Cardiac muscle cell (in vitro differentiated cells and primary cell): ENCODE results near the gene DUSP7. TPM values are rescaled to one million over a fixed set of nuclear protein-coding genes. Genes with fewer than 3 reads are reported as not detected.

Experiments
- DNase-seq, 2 donors: peaks; one replicate each; pipeline versions ENCODE4 v3.0.0 to v3.0.0-alpha.2; 2010 to 2017; ENCODE audit warnings: low read depth in 1 of 2, low spot score in 1 of 2
- H3K27ac ChIP-seq: fragments of 200-600 bp; sonication (generic); 2 replicates; pipeline ENCODE4 v1.5.1; 2016
- H3K27me3 ChIP-seq: fragments of 200-600 bp; sonication (generic); 2 replicates; pipeline ENCODE4 v1.6.0; 2016; ENCODE audit warnings: control low read depth
- H3K36me3 ChIP-seq: fragments of 200-600 bp; sonication (generic); 2 replicates; pipeline ENCODE4 v1.5.1; 2016; ENCODE audit warnings: control low read depth
- H3K4me1 ChIP-seq: fragments of 200-600 bp; sonication (generic); 2 replicates; pipeline ENCODE4 v1.8.1; 2017; ENCODE audit warnings: low read depth, mild to moderate bottlenecking, mixed run types
- H3K4me3 ChIP-seq: fragments of 200-600 bp; sonication (generic); 2 replicates; pipeline ENCODE4 v1.5.1; 2016; ENCODE audit warnings: mild to moderate bottlenecking
- H3K9me3 ChIP-seq: fragments of 200-600 bp; sonication (generic); 2 replicates; pipeline ENCODE4 v1.5.1; 2017; ENCODE audit warnings: low read depth, mild to moderate bottlenecking, control low read depth
- polyA plus RNA-seq: library from polyadenylated mRNA; unstranded; fragments of >200 nt; fragmentation: Nextera tagmentation; extraction: Ambion mirVana; gene quantifications from 2 replicates; pipeline ENCODE4 v1.2.1, GENCODE V29; 2016
- total RNA-seq: library from RNA; depleted of rRNA; stranded (reverse); fragments of >200 nt; gene quantifications from 2 replicates; pipeline ENCODE4 v1.2.3, GENCODE V29; 2016
- TF ChIP-seq, protein P1 (sequence below): IDR thresholded peaks from 2 replicates; pipeline ENCODE4 v1.5.1; 2012; ENCODE audit warnings: low read depth, mild to moderate bottlenecking, low read length

The DUSP7 gene
- total and polyA plus RNA-seq, 2 experiments from 2014 or later = 7.1 to 39.5 TPM

- Histone ChIP-seq H3K4me3 (no peak overlapping the region), H3K9me3 (no peaks in the 10 kb centered on the region), H3K27me3 (no peaks in the 10 kb centered on the region), H3K4me1 (peaks cover 21% of the 10 kb centered on the region), H3K36me3 (no peaks in the 10 kb centered on the region), H3K27ac (no peak overlapping the region)
- TF ChIP-seq, protein P1, sequence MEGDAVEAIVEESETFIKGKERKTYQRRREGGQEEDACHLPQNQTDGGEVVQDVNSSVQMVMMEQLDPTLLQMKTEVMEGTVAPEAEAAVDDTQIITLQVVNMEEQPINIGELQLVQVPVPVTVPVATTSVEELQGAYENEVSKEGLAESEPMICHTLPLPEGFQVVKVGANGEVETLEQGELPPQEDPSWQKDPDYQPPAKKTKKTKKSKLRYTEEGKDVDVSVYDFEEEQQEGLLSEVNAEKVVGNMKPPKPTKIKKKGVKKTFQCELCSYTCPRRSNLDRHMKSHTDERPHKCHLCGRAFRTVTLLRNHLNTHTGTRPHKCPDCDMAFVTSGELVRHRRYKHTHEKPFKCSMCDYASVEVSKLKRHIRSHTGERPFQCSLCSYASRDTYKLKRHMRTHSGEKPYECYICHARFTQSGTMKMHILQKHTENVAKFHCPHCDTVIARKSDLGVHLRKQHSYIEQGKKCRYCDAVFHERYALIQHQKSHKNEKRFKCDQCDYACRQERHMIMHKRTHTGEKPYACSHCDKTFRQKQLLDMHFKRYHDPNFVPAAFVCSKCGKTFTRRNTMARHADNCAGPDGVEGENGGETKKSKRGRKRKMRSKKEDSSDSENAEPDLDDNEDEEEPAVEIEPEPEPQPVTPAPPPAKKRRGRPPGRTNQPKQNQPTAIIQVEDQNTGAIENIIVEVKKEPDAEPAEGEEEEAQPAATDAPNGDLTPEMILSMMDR = no peak
- no peak for DNase-seq
Measured at GRCh38 chr3:52068730-52069129, 12.4 kb upstream of the DUSP7 start.

DNA sequence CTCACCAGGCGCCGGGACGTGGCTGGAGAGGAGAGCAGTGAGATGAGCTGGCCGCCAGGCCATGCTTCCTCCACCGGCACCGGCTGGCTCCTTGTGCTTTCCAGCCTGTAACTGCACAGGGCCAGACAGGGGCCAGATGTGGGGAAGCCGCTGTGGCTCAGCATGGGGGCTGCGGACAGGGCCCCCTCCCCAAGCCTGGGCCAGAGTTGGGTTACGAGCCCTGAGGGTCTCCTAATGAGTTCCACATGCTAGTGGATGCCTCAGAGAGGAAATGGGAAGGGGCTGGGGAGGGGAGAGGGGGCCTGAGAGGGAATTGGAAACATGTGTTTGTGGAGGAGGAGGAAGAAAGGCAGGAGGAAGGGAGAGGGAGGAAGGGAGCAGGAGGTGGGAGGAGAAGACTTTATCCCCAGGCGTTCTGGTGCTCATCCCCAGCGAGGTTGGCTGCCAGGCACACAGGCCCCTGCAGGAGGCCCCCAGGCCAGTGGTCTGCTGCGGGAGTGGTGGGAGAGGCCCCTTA lies 11.7 kb upstream of the DUSP7 start:
- TF ChIP-seq, protein P1 = no peak
- H3K4me1 ChIP-seq = peaks cover 21% of the 10 kb centered on the region
- H3K27ac ChIP-seq = peak overlapping the region; percentile 60
- DNase-seq = peak in 1 of 2 donors; percentile 36
- H3K4me3 ChIP-seq = no peak overlapping the region
- no peaks in the 10 kb centered on the region for H3K27me3 ChIP-seq
- no peaks in the 10 kb centered on the region for H3K9me3 ChIP-seq
- no peaks in the 10 kb centered on the region for H3K36me3 ChIP-seq

DNA sequence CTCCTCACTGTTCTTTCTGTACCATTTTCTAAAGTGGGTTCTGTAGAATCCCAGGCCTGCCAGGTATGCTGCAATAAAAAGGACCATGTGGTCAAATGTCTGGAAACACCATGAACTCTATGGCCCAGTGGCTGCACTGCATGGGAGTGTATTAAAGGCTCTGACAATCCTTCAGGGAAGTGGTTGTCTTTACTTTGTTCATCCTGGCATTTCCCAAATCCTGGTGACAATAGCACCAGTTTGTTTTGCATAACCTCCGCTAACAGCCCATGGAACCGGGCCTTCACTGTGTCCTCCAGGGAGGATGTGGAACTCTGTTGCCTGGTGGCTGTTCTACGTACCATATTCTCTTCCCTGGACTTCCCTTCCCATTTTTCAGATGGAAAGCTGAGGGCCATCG lies 11.2 kb upstream of the DUSP7 start:
- Histone ChIP-seq H3K27ac (no peak overlapping the region), H3K27me3 (no peaks in the 10 kb centered on the region), H3K36me3 (no peaks in the 10 kb centered on the region), H3K4me1 (peaks cover 21% of the 10 kb centered on the region), H3K9me3 (no peaks in the 10 kb centered on the region), H3K4me3 (no peak overlapping the region)
- TF ChIP-seq, protein P1 = no peak
- DNase-seq = no peak

- DNase-seq = no peak
- TF ChIP-seq, protein P1 = no peak
- no peak overlapping the region for H3K4me3 ChIP-seq
- H3K27me3 ChIP-seq = no peaks in the 10 kb centered on the region
- no peaks in the 10 kb centered on the region for H3K36me3 ChIP-seq
- no peak overlapping the region for H3K27ac ChIP-seq
- peaks cover 21% of the 10 kb centered on the region for H3K4me1 ChIP-seq
- no peaks in the 10 kb centered on the region for H3K9me3 ChIP-seq
Measured at GRCh38 chr3:52067046-52067445, 10.7 kb upstream of the DUSP7 start.

DNA sequence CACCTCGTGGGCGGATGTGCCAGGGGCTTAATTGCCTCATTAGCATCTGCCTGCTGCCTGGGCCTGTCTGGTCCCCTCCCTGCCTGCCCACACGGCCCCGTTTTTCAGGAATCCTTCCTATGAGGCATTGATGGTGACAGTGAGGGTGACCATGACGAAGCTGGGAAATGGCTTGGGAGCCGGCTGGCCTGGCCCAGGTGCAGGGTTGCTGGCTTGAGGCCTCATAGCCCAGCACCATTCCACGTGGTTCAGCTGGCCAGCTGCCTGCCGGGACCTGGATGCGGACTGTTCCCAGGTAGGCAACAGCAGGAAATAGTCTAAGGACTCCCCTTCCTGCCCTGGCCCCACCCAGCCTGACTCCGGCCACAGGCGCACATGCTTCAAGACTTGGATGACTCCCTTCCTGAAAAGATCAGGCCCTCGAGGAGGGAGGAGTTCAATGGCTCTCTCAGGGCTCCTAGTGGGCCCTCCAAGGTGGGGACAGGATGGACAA lies 8.9 kb upstream of the DUSP7 start:
- Histone ChIP-seq H3K27me3 (no peaks in the 10 kb centered on the region), H3K36me3 (no peaks in the 10 kb centered on the region), H3K27ac (no peak overlapping the region), H3K9me3 (no peaks in the 10 kb centered on the region), H3K4me1 (peaks cover 11% of the 10 kb centered on the region), H3K4me3 (no peak overlapping the region)
- TF ChIP-seq, protein P1 = no peak
- no peak for DNase-seq

GRCh38 chr3:52064561-52064960 lies 8.2 kb upstream of the DUSP7 start:
- Histone ChIP-seq H3K27ac (no peak overlapping the region), H3K4me1 (peaks cover 8% of the 10 kb centered on the region), H3K27me3 (no peaks in the 10 kb centered on the region), H3K9me3 (no peaks in the 10 kb centered on the region), H3K4me3 (no peak overlapping the region), H3K36me3 (no peaks in the 10 kb centered on the region)
- TF ChIP-seq, protein P1 = no peak
- no peak for DNase-seq
